Measurements from ENCODE around the gene STK39.

The STK39 gene

GRCh38 chr2:168137510-168138180 lies 109.8 kb downstream of the STK39 start:
- H3K4me3 ChIP-seq (ENCODE audit: low read depth, low read length): no peak overlapping the region
- TF ChIP-seq, protein P1, sequence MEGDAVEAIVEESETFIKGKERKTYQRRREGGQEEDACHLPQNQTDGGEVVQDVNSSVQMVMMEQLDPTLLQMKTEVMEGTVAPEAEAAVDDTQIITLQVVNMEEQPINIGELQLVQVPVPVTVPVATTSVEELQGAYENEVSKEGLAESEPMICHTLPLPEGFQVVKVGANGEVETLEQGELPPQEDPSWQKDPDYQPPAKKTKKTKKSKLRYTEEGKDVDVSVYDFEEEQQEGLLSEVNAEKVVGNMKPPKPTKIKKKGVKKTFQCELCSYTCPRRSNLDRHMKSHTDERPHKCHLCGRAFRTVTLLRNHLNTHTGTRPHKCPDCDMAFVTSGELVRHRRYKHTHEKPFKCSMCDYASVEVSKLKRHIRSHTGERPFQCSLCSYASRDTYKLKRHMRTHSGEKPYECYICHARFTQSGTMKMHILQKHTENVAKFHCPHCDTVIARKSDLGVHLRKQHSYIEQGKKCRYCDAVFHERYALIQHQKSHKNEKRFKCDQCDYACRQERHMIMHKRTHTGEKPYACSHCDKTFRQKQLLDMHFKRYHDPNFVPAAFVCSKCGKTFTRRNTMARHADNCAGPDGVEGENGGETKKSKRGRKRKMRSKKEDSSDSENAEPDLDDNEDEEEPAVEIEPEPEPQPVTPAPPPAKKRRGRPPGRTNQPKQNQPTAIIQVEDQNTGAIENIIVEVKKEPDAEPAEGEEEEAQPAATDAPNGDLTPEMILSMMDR (IDR thresholded peaks at IDR 0.05; ENCODE audit: borderline replicate concordance, insufficient read depth, low read depth, low read length): no peak

DNA sequence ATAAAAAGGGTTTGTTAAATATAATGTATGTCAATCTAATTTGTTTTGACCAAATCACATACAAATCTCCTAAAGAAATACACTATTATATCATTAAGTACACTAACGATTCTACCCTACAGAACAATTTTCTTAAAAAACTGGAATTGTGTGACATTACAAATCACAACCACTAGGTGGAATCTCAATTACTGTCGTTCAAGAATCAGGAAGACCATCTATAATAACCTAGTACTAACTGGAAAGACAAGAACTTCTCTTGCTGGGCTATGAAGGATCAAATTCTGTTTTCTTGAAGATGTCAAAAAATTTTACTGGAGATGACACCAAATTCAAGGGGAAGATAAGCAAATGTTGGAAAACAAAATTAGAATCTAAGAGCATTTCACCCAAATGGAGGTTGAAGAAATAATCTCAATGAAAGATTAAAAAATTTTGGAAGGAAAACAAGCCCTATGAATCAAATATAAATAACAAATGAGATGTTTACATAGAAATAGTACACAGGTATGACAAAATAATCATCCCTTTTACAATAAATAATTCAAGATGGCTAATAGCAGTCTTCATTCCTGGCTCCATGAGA lies 110.9 kb downstream of the STK39 start:
- TF ChIP-seq, protein P1 (IDR thresholded peaks at IDR 0.05; ENCODE audit: borderline replicate concordance, insufficient read depth, low read depth, low read length): peak; percentile 34; the same call in 1 of the 2 replicates
- H3K4me3 ChIP-seq (ENCODE audit: low read depth, low read length): no peak overlapping the region

- TF ChIP-seq, protein P1 (IDR thresholded peaks at IDR 0.05; ENCODE audit: borderline replicate concordance, insufficient read depth, low read depth, low read length): no peak
- no peak overlapping the region for H3K4me3 ChIP-seq (ENCODE audit: low read depth, low read length)
Measured at GRCh38 chr2:168135630-168136029, 111.8 kb downstream of the STK39 start.

DNA sequence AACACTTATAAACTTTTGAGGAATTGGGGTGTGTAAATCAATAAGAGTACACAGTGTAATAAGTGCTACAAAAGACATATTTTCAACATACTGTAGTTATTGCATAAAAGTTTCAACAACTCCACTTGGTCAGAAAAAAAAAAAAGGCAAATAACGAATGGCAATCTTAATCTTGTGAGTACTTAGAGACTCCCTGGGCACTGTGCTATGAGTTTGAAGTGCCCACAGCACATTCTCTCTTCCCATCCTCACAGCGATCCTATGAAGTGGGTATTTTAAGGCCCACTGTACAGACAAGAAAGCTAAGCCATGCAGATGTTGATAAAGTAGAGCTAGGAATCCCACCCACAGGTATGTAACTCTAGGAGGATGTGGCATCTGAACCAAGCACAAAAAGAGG lies 112.3 kb downstream of the STK39 start:
- TF ChIP-seq, protein P1 (IDR thresholded peaks at IDR 0.05; ENCODE audit: borderline replicate concordance, insufficient read depth, low read depth, low read length): no peak
- no peak overlapping the region for H3K4me3 ChIP-seq (ENCODE audit: low read depth, low read length)

DNA sequence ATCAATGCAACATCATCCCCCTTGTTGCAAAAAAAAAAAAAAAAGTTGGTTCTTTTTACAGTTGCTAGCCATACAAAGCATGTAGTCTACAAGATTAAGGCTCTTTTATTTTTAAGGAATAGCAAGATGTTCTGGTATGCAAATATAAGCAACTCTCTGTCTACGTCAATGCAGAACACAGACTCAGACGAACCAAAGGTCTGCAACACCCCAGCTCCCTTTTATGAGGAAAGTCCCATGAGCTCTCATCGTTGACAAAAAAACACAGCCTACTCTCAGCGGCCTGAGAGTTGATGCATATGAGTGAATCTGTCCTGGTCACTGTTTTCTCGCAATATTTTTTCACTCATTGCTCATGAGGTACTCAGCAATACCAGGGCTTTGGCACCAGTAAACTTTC lies 112.9 kb downstream of the STK39 start:
- TF ChIP-seq, protein P1 (IDR thresholded peaks at IDR 0.05; ENCODE audit: borderline replicate concordance, insufficient read depth, low read depth, low read length): no peak
- H3K4me3 ChIP-seq (ENCODE audit: low read depth, low read length): no peak overlapping the region

DNA sequence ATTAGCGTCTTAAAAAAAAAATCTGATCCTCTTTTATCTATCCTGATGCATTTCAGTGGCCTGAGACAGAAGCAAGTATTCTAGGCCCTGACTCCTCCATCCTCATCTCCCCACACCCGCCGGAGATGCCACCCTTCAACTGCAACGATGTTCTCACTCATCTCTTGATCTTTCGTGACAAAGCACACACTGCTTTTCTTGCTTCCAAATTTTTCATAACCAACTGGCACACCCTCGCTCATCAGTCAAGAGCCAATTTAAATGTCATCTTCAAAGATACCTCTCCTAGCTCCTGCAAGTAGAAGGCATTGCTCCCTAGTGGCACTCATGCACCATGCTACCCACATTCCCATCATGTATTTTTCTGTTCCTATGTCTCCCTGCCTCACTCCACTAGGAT lies 115.0 kb downstream of the STK39 start:
- H3K4me3 ChIP-seq (ENCODE audit: low read depth, low read length): no peak overlapping the region
- TF ChIP-seq, protein P1 (IDR thresholded peaks at IDR 0.05; ENCODE audit: borderline replicate concordance, insufficient read depth, low read depth, low read length): no peak

GRCh38 chr2:168130346-168130745 lies 117.0 kb downstream of the STK39 start:
- H3K4me3 ChIP-seq (ENCODE audit: low read depth, low read length): no peak overlapping the region
- TF ChIP-seq, protein P1 (IDR thresholded peaks at IDR 0.05; ENCODE audit: borderline replicate concordance, insufficient read depth, low read depth, low read length): no peak
